Pancreas (tissue), 10 donors: Measurements from ENCODE around the gene EEF1A2. TPM values are rescaled to one million over a fixed set of nuclear protein-coding genes. Genes with fewer than 3 reads are reported as not detected.

ENCODE experiments used
- ATAC-seq, 4 donors: fragments of 200-7000 bp; cut with Tn5 transposase; one replicate each; pipeline versions ENCODE4 v1.8.0 to v1.9.1; 2020; ENCODE audit warnings: mild to moderate bottlenecking in 4 of 4, moderate library complexity in 4 of 4
- DNase-seq, 6 donors: peaks; one replicate each; pipeline ENCODE4 v3.0.0-alpha.2; 2020
- FAIRE-seq: peaks from 2 replicates; lab custom pipeline; 2012; peaks lifted over from hg19 to GRCh38; lab: Jason Lieb, UNC
- H3K27ac ChIP-seq, 4 donors: fragments of 200-600 bp; sonication (generic); 1 replicate in 3 of 4; 2 replicates in 1 of 4; pipeline versions ENCODE4 v1.5.0 to v1.8.0; 2020
- H3K27me3 ChIP-seq, 4 donors: fragments of 200-600 bp; one replicate each; pipeline ENCODE4 v1.8.0; 2021
- H3K36me3 ChIP-seq, 3 donors: fragments of 200-600 bp; sonication (generic) in 1 of 3; one replicate each; pipeline versions ENCODE4 v1.5.0 to v1.8.0; 2020 to 2021
- H3K4me1 ChIP-seq, 3 donors: fragments of 200-600 bp; one replicate each; pipeline ENCODE4 v1.8.0; 2021
- H3K4me3 ChIP-seq, 4 donors: fragments of 200-600 bp; sonication (generic) in 2 of 4; one replicate each; pipeline versions ENCODE4 v1.5.0 to v1.8.0; 2020 to 2021
- H3K9me3 ChIP-seq, 4 donors: fragments of 200-600 bp; one replicate each; pipeline ENCODE4 v1.8.0; 2021
- CTCF ChIP-seq, 4 donors: fragments of 200-600 bp; sonication (generic) in 3 of 4; IDR thresholded peaks; one replicate each; pipeline versions ENCODE4 v1.5.0 to v1.8.0; 2021; ENCODE audit warnings: antibody characterized with exemption in 4 of 4
- WGBS, 2 donors: extraction: QIAGEN DNeasy Blood & Tissue Kit; methylation state at CpG; one replicate each; pipeline ENCODE4 v1.1.7; 2013; 5-methylcytosine and 5-hydroxymethylcytosine counted together
- intact Hi-C, 3 donors: fragments of 100-400 bp; cut with DNase I; formaldehyde crosslinking; loops; one replicate each; pipeline versions ENCODE4 v1.11.1 to v1.14.2; 2022
- polyA plus RNA-seq, 2 donors: library from polyadenylated mRNA; stranded (reverse); fragments of 200-250 nt; gene quantifications; one replicate each; pipeline ENCODE4 v1.2.3, GENCODE V29; 2013
- total RNA-seq, 6 donors: library from RNA; stranded (reverse); fragmentation: NEBNext Ultra II Directional in 4 of 6; extraction: Animal tissue kit (Norgen Biotek cat#: 25700) in 4 of 6; gene quantifications; one replicate each; pipeline versions ENCODE4 v1.2.1 to v1.2.4, GENCODE V29; 2021 to 2023
- donor health status: healthy with polysubstance abuse.
- donor health status: DM: no; HTN: no; CAD: no; lungs with moderate emphysema.
- donor health status: DM: no; HTN: no; CAD: no.
- donor health status: control.
- donor health status: control.
- donor health status: Bipolar disorder and iron deficiency.
- donor health status: DM: yes; HTN: yes; CAD: no.
- donor health status: DM: no; HTN: no; CAD: no.
- donor health status: DM: no; HTN: no; CAD: no.
- donor health status: DM: yes; HTN: yes; CAD: no.

The EEF1A2 gene
- total and polyA plus RNA-seq, 8 donors: 5.0 to 86.9 (median 19.7) TPM

- Histone ChIP-seq H3K4me1 (no peaks in the 10 kb centered on the region), H3K9me3 (no peaks in the 10 kb centered on the region), H3K36me3 (no peaks in the 10 kb centered on the region), H3K27ac (no peak overlapping the region), H3K4me3 (no peak overlapping the region), H3K27me3 (peaks cover 0 to 3% (median 0%) of the 10 kb centered on the region in 4 donors)
- TF ChIP-seq CTCF (IDR thresholded peaks at IDR 0.05): no peak
- DNase-seq: no peak
- 53 to 67% methylated on average over 16 of the region's 16 CpGs for WGBS, 2 donors
- no peak for ATAC-seq
- intact Hi-C loops: no loop called here
- FAIRE-seq: no peak
These were observed 51.6 kb downstream of the EEF1A2 start for GRCh38 chr20:63447320-63447719.

- intact Hi-C loops: no loop called here
- ATAC-seq (no peak), DNase-seq (no peak), FAIRE-seq (no peak)
- Histone ChIP-seq H3K27me3 (peaks cover 0 to 3% (median 0%) of the 10 kb centered on the region in 4 donors), H3K9me3 (no peaks in the 10 kb centered on the region), H3K27ac (no peak overlapping the region), H3K4me3 (no peak overlapping the region), H3K4me1 (no peaks in the 10 kb centered on the region), H3K36me3 (no peaks in the 10 kb centered on the region)
- no peak for TF ChIP-seq CTCF (IDR thresholded peaks at IDR 0.05)
- 47 to 50% methylated on average over 30 to 31 of the region's 31 CpGs for WGBS, 2 donors
These were observed 52.5 kb downstream of the EEF1A2 start for GRCh38 chr20:63446216-63447024.

- FAIRE-seq (no peak), DNase-seq (no peak), ATAC-seq (no peak)
- no peaks in the 10 kb centered on the region for H3K9me3 ChIP-seq
- intact Hi-C loops: no loop called here
- 68 to 78% methylated on average over 15 of the region's 15 CpGs for WGBS, 2 donors
- peaks cover 0 to 3% (median 0%) of the 10 kb centered on the region in 4 donors for H3K27me3 ChIP-seq
- no peak for TF ChIP-seq CTCF (IDR thresholded peaks at IDR 0.05)
- H3K27ac ChIP-seq: no peak overlapping the region
- no peaks in the 10 kb centered on the region for H3K4me1 ChIP-seq
- H3K36me3 ChIP-seq: no peaks in the 10 kb centered on the region
- H3K4me3 ChIP-seq: no peak overlapping the region
These were observed 53.7 kb downstream of the EEF1A2 start for GRCh38 chr20:63445075-63445734.

- intact Hi-C loops: no loop called here
- ATAC-seq: no peak
- Histone ChIP-seq H3K4me1 (no peaks in the 10 kb centered on the region), H3K36me3 (no peaks in the 10 kb centered on the region), H3K27ac (no peak overlapping the region), H3K27me3 (peaks cover 0 to 3% (median 0%) of the 10 kb centered on the region in 4 donors), H3K4me3 (no peak overlapping the region), H3K9me3 (no peaks in the 10 kb centered on the region)
- 77 to 88% methylated on average over 24 of the region's 24 CpGs for WGBS, 2 donors
- no peak for TF ChIP-seq CTCF (IDR thresholded peaks at IDR 0.05)
- DNase-seq: no peak
- FAIRE-seq: no peak
These were observed 54.3 kb downstream of the EEF1A2 start for GRCh38 chr20:63444548-63444947.
